ENCODE measurements around the gene TRIM50.
"Not testable (repeated sequence)": the region's sequence is repeated elsewhere in the genome, so short reads cannot be mapped to it uniquely, and the experiment has no call there.

Gene TRIM50

DNA sequence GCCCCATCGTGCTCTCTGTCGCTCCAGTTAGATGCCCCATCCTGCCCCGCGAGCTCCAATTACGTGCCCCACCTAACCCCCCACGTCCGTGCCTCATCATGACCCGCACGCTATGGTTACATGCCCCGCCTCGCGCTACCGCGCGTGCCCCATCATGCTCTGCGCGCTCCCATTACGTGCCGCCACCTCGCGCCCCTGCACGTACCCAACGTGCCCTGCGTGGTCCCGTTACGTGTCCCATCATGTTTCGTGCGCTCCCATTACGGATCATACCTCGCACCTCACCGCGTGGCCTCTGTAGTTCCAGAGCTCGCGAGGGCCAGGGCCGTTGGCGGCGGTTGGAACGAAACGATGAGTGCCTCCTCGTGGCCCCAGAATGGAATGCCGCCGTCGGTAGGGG, at the start of gene TRIM50, which contains the start of gene FKBP6:
TRIM50 (minus strand) TSS at position 161 of the 400 bp plus-strand sequence. CDS start 3,295 bp downstream, outside the sequence.
FKBP6 (plus strand) TSS at position 240 of the 400 bp plus-strand sequence. CDS start 268 bp downstream, outside the sequence.
- not testable (repeated sequence) for DNase-seq

DNA sequence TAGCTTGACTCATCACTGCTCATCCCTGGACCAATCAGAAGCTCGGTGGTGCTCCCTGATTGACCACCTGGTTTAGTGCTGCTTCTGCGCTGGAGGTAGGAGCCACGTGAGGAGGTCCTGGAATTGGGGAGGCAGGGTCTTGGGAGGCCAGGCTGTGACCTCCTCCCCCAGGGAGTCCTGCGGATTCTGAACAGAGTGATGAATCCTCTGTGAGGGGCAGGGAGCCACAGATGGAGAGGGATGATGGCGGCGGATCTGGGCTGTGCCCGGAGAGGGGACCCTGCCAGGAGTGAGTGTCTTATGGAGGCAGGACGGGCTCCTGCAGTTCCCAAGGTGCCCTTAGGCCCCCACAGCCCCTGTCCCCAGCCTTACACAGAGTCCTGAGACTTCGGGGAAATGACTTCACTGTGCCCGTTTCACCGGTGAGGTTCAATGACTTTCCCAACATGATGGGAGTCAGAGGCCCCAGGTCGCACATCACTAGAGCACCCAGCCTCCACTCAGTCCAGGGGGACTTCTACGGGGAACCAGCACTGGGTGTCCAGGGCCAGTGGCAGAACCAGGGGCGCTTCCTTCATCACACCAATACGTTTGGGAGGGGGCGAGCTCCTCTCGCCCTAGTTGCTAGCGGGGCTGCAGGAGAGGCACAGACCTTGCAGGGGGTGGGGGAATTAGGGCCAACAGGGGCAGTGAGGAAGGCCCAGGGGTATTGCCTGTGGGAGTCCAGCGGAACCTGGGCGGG, 49.0 kb upstream of the TRIM50 start:
- DNase-seq: no peak

- not testable (repeated sequence) for DNase-seq
Measured at GRCh38 chr7:73376262-73376661, 48.4 kb upstream of the TRIM50 start.

DNA sequence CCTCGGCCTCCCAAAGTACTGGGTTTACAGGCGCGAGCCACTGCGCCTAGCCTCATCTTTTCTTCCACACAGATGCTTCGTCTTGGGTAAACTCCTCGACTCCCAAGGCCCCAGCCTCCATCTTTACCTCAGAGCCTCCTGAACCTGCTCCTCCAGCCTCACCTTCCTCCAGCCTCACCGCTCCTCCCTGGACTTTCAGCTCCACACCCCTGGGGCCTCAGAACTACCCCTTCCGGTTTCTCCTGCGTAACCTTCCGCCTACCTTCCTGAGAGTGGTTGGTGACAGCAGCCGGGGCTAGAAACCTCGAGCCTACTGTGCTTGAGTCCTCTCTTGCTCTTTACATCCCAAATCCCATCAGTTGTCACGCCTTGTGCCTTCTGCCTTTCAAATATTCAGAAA, 45.9 kb upstream of the TRIM50 start:
- DNase-seq: no peak

- DNase-seq: no peak
Measured at GRCh38 chr7:73369622-73370021, 41.7 kb upstream of the TRIM50 start.

DNA sequence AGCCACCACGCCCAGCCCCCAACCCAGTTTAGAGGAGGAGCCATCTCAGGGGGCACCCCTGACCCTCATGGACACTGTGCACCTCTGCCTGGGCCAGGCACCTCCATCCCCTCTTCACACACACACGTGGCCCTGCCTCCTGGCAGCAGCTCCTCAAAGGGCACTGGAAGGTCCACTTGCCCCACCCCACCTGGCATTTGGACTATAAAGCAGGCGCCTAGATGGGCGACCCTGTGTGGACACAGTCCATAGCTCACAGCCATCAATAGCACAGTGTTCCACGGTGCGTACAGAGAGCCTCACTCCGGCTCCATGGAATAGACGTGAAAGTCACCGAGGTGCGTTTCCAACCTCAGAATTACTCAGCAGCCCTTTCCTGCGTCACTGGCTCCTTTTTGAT, 41.1 kb upstream of the TRIM50 start:
- no peak for DNase-seq

DNA sequence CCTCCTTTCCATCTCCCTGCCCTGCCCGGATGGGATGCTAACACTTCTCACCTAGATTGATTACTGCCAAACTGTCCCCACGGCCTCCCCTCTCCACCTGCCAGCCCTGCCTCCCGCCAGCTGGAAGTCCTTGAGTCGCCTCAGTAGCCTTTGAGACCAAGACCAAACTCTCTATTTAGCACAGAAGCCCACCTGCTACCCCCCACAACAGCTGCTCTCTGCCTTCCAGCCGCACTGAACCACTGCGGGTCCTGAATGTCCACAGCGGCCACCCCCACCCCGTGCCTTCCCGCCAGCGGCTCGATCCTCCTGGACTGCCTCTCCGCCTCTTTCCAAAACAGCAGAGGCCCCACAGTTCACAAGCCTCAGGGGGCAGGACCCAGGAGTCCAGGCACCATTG, 39.1 kb upstream of the TRIM50 start:
- DNase-seq: no peak

GRCh38 chr7:73366127-73366526, 38.2 kb upstream of the TRIM50 start:
- DNase-seq: no peak

DNA sequence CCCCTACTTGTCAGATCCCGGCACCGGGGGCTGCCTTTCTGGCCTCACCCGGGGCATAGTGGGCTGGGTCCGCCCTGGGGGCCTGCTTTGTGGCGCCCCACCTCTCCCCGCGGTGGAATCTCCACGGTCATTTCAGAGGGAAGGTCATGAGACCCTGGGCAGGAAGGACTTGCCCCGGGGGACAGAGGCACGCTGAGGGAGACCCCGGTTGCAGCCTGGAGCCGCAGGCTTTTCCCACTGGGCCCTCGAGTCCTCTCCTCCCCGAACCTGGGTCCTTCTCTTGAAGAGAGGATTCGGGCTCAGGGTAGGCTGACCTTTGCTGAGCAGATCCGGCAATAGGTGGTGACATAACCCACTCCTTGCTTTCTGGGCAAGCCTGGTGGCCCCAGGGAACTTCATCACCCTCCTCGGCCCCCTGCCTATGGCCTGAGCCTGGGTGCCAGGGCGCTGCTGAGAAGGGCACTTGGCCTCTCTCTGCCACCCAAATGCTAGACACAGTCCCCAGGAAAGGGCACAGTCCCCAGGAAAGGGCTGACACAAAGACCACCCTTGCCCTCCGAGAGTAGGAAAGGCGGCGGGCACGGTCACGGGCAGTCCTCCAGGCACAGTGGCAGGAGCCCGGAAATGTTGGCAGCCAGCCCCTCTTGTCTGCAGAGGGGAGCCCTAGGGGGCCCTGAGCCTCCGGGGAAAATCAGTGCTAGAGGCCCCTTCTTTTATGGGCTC, 36.3 kb upstream of the TRIM50 start:
- DNase-seq: no peak

- DNase-seq: no peak
Measured at GRCh38 chr7:73363225-73364005, 35.5 kb upstream of the TRIM50 start.

- not testable (repeated sequence) for DNase-seq
Measured at GRCh38 chr7:73360590-73360989, 32.7 kb upstream of the TRIM50 start.

GRCh38 chr7:73359746-73360375, 32.0 kb upstream of the TRIM50 start:
- no peak for DNase-seq

DNA sequence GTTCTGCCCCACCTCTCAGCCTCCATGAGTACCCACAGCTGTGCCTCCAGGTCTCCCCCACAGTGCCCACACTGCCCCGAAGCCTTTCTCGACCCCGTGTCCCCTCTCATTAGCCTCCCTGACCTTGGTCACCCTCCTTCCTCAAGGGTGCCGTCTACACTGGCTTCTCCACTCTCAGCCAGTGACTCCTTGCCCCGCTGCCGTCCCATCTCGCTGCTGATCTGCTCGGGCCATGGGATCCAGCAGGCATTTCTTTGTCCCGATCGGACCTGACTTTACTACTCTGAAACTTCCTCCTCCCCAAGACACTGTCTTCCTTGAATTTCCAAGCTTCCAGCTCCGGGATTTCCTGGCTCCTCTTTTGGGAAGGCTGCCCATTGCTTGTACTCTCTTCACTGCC, 31.4 kb upstream of the TRIM50 start:
- DNase-seq: no peak

DNA sequence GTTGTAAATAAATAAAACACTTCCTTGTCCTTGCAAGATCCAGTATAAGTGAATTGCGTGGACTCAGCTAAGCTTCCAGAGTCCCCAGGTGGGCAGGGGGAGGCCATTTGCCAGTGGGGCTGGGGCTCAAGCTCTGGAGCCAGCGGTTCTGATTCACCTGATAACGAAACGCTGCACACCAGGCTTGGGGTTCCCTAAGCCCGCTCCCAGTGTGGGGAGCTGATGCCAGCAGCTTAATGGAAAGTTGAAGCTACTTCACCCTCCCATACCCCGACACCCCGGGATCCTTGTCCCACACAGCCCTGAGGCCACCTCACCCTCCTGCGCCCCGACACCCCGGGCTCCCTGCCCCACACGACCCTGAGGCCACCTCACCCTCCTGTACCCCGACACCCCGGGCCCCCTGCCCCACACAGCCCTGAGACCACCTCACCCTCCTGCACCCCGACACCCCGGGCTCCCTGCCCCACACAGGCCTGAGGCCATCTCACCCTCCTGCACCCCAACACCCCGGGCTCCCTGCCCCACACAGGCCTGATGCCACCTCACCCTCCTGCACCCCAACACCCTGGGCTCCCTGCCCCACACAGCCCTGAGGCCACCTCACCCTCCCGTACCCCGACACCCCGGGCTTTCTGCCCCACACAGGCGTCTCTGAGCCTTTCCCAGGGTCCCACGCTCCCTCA, 30.9 kb upstream of the TRIM50 start:
- no peak for DNase-seq

GRCh38 chr7:73356159-73356558, 28.3 kb upstream of the TRIM50 start:
- no peak for DNase-seq

DNA sequence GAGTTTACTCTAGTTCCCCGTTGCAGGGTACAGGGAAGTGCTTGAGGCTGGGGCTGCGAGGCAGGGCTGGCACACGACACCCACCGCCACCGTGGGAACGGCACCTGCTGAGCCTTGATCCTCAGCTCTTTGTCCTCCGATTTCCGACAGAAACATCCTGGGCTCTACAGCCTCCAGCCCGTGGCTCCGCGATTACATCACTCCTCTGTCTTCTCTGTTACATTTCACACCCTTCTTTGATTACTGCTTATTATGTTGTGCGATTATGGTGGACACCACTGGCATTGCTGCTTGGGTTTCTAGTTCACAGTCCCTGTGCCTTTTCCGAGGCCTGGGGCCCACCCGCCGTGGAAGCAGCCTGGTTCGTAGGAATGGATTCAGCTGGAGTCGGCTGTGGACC, 26.9 kb upstream of the TRIM50 start:
- DNase-seq: no peak

GRCh38 chr7:73354196-73354595, 26.3 kb upstream of the TRIM50 start:
- DNase-seq: no peak

DNA sequence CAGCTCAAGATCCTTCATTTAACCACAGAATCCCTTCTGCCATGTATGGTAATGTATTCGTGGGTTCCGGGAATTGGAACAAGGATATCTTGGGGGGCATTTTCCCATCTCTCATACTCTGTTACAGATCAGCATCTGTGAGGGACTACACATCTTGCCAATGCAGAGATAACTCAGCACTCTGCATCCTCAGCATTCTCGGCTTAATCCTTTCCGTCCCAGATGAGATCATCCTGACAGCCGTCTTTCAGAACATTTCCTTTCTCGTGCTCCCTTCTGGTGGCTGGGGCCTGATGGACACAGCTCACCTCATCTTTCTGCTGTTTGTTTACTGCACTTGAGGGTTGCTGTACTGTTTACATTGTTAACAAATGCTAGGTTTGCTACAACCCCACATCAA, 25.4 kb upstream of the TRIM50 start:
- no peak for DNase-seq

GRCh38 chr7:73352784-73353183, 24.9 kb upstream of the TRIM50 start:
- no peak for DNase-seq

GRCh38 chr7:73351447-73352167, 23.7 kb upstream of the TRIM50 start:
- DNase-seq: no peak

DNA sequence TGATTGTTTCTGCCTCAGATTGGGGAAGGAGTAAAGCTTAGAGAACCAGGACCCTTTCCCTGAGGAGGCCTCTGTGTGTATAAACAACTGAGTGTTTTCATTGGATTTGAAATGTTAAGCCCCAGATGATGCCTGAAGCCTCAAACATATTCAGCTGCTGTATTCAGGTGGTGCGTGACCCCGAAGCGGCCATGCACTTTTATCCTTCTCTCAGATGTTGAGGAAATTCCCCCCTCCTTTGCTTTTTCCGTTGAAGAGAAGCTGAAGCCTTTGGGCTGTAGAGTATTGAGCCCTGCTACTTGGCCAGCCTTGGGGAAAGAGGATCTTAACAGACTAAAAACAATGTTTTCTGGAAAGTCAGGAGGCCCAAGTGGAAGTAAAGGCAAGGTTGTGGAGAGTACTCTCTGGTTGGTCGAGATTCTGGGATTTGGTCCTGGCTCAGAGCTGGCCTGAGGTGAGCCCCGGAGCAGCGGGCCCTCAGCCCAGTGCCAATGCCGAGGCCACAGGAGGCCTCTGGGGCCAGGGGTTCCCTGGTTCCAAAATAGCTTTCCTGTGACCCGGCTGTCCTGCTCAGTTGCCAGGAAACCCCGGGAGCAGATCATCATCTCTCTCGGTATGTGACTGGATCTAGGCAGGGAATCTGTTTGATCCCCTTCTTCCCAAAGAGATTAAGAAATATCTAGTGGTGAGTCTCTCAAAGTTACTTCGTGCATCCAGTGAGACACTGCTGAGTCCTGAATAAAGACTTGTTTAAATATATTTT, 22.6 kb upstream of the TRIM50 start:
- no peak for DNase-seq
